ENCODE data around the gene PRR33. TPM values are rescaled to one million over a fixed set of nuclear protein-coding genes. Genes with fewer than 3 reads are reported as not detected.

PRR33 gene
- total and polyA plus RNA-seq, 2 donors (not counting 1 experiment from before 2014, with no cell fraction given): not detected

DNA sequence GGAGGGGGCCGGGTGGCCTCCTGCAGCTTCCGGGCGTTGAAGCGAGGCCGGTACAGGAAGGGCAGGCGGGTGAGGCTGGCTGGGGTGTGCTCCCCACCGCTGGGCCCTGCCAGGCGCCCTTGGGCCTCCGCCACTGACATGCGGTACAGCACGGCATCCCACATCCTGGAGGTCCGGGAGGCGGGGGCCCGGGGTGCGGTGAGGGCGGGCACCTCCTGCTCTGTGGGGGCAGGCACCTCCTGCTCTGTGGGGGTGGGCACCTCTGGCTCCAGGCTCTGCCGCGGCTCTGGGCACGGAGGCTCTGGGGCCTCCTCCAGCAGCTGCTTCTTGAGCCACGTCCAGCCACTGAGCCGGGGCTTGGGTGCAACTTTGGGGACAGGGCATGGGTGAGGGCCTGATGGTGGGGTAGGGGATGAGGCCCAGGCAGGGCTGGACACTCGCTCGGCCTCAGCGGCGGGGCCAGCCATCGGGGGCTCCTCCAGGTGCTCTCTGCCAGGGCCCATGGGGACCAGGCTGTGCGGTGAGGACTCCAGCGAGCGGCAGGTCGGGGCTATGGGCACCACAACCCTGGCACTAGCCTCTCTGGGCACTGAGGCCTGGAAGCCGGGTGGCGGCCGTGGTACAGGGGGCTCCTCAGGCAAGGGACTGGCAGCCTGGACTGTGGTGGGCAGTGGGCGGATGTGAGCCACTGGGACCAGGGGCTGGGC, 2.3 kb downstream of the PRR33 start:
- H3K79me2 ChIP-seq (ENCODE audit: control insufficient read depth, insufficient read depth, low read length): no peaks in the 10 kb centered on the region

DNA sequence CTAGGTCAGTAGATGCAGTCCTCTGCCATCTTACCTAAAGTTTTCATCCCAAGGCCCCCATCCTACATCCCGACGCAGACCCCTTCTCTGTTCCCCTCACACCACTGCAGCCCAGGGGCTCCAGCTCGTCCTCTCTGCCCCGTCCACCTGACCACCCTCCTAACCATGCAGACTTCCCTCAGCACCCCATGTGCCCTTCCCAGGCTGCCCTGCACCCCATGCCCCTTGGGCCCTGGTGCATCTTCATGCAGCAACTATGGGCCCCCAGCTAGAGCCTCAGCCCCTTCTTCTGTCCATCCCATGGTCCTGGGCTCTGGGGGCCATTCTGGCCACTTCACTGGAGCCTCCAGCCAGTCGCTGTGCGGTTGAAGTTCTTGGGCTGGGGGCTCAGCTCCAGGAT, 2.9 kb downstream of the PRR33 start:
- Histone ChIP-seq H3K9ac (ENCODE audit: insufficient read depth, low read length) (no peak overlapping the region), H3K4me1 (ENCODE audit: control insufficient read depth, extremely low read depth, insufficient read depth, low read length) (no peaks in the 10 kb centered on the region), H3K36me3 (ENCODE audit: control insufficient read depth, insufficient read depth, low read length) (no peaks in the 10 kb centered on the region), H3K27ac (ENCODE audit: insufficient read depth, low read length) (no peak overlapping the region), H3K27me3 (ENCODE audit: control insufficient read depth, insufficient read depth, low read length) (peaks cover 5% of the 10 kb centered on the region), H3K79me2 (ENCODE audit: control insufficient read depth, insufficient read depth, low read length) (no peaks in the 10 kb centered on the region), H2AFZ (ENCODE audit: low read length) (no peak overlapping the region), H3K4me3 (replicated peaks in 1 of 4; ENCODE audit: control extremely low read depth in 1 of 4, insufficient read depth in 1 of 4, low read depth in 3 of 4, low read length in 4 of 4) (no peak overlapping the region), H3K9me3 (ENCODE audit: control insufficient read depth, insufficient read depth, low read depth, low read length) (no peaks in the 10 kb centered on the region), H4K20me1 (ENCODE audit: control insufficient read depth, extremely low read depth, insufficient read depth, low read length) (no peaks in the 10 kb centered on the region), H3K4me2 (ENCODE audit: extremely low read depth, insufficient read depth, low read length) (no peak overlapping the region)
- no peak for DNase-seq (ENCODE audit: low read depth in 2 of 2)
- TF ChIP-seq, protein P1, sequence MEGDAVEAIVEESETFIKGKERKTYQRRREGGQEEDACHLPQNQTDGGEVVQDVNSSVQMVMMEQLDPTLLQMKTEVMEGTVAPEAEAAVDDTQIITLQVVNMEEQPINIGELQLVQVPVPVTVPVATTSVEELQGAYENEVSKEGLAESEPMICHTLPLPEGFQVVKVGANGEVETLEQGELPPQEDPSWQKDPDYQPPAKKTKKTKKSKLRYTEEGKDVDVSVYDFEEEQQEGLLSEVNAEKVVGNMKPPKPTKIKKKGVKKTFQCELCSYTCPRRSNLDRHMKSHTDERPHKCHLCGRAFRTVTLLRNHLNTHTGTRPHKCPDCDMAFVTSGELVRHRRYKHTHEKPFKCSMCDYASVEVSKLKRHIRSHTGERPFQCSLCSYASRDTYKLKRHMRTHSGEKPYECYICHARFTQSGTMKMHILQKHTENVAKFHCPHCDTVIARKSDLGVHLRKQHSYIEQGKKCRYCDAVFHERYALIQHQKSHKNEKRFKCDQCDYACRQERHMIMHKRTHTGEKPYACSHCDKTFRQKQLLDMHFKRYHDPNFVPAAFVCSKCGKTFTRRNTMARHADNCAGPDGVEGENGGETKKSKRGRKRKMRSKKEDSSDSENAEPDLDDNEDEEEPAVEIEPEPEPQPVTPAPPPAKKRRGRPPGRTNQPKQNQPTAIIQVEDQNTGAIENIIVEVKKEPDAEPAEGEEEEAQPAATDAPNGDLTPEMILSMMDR (conservative IDR thresholded peaks at IDR 0.05 in 1 of 2, IDR thresholded peaks at IDR 0.05 in 1 of 2; ENCODE audit: low read depth in 1 of 2, low read length in 2 of 2): no peak
- no peak for TF ChIP-seq EZH2 (IDR thresholded peaks at IDR 0.05; ENCODE audit: low read length, missing control alignments)

More for the DNA sequence above, 2.3 kb downstream of the PRR33 start:
- H3K9ac ChIP-seq (ENCODE audit: insufficient read depth, low read length): no peak overlapping the region
- H2AFZ ChIP-seq (ENCODE audit: low read length): no peak overlapping the region
- TF ChIP-seq, protein P1 (conservative IDR thresholded peaks at IDR 0.05 in 1 of 2, IDR thresholded peaks at IDR 0.05 in 1 of 2; ENCODE audit: low read depth in 1 of 2, low read length in 2 of 2): no peak
- TF ChIP-seq EZH2 (IDR thresholded peaks at IDR 0.05; ENCODE audit: low read length, missing control alignments): no peak
- no peaks in the 10 kb centered on the region for H3K36me3 ChIP-seq (ENCODE audit: control insufficient read depth, insufficient read depth, low read length)
- no peak for DNase-seq (ENCODE audit: low read depth in 2 of 2)
- H3K27me3 ChIP-seq (ENCODE audit: control insufficient read depth, insufficient read depth, low read length): peaks cover 5% of the 10 kb centered on the region
- no peaks in the 10 kb centered on the region for H3K4me1 ChIP-seq (ENCODE audit: control insufficient read depth, extremely low read depth, insufficient read depth, low read length)
- no peaks in the 10 kb centered on the region for H4K20me1 ChIP-seq (ENCODE audit: control insufficient read depth, extremely low read depth, insufficient read depth, low read length)
- no peak overlapping the region for H3K4me3 ChIP-seq (replicated peaks in 1 of 4; ENCODE audit: control extremely low read depth in 1 of 4, insufficient read depth in 1 of 4, low read depth in 3 of 4, low read length in 4 of 4)
- no peak overlapping the region for H3K27ac ChIP-seq (ENCODE audit: insufficient read depth, low read length)
- no peaks in the 10 kb centered on the region for H3K9me3 ChIP-seq (ENCODE audit: control insufficient read depth, insufficient read depth, low read depth, low read length)
- H3K4me2 ChIP-seq (ENCODE audit: extremely low read depth, insufficient read depth, low read length): no peak overlapping the region

DNA sequence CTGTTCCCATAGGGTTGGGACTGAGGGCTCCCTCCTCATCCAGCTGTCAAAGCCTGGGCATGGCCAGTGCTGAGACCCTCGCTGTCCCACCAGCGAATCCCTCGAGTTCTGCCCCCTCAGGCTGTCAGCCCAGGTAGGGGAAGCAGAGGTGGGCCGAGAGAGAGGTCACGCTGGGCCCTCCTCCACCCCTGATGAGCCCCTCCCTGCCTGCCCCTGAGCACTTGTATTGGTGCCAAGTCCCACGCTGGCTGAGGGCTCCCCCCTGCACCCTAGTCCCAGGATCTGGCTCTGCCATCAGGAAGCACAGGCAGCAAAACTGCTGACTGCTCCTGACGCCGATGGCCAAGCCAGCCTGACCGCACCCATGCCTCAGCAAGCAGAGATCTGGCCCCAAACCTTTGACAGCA, 3.3 kb downstream of the PRR33 start:
- no peak overlapping the region for H3K9ac ChIP-seq (ENCODE audit: insufficient read depth, low read length)
- no peak for DNase-seq (ENCODE audit: low read depth in 2 of 2)
- peaks cover 5% of the 10 kb centered on the region for H3K27me3 ChIP-seq (ENCODE audit: control insufficient read depth, insufficient read depth, low read length)
- H3K4me3 ChIP-seq (replicated peaks in 1 of 4; ENCODE audit: control extremely low read depth in 1 of 4, insufficient read depth in 1 of 4, low read depth in 3 of 4, low read length in 4 of 4): no peak overlapping the region
- no peak overlapping the region for H2AFZ ChIP-seq (ENCODE audit: low read length)
- no peak overlapping the region for H3K4me2 ChIP-seq (ENCODE audit: extremely low read depth, insufficient read depth, low read length)
- TF ChIP-seq, protein P1 (conservative IDR thresholded peaks at IDR 0.05 in 1 of 2, IDR thresholded peaks at IDR 0.05 in 1 of 2; ENCODE audit: low read depth in 1 of 2, low read length in 2 of 2): no peak
- no peak for TF ChIP-seq EZH2 (IDR thresholded peaks at IDR 0.05; ENCODE audit: low read length, missing control alignments)
- H3K4me1 ChIP-seq (ENCODE audit: control insufficient read depth, extremely low read depth, insufficient read depth, low read length): no peaks in the 10 kb centered on the region
- no peaks in the 10 kb centered on the region for H3K36me3 ChIP-seq (ENCODE audit: control insufficient read depth, insufficient read depth, low read length)
- H4K20me1 ChIP-seq (ENCODE audit: control insufficient read depth, extremely low read depth, insufficient read depth, low read length): no peaks in the 10 kb centered on the region
- H3K9me3 ChIP-seq (ENCODE audit: control insufficient read depth, insufficient read depth, low read depth, low read length): no peaks in the 10 kb centered on the region
- H3K27ac ChIP-seq (ENCODE audit: insufficient read depth, low read length): no peak overlapping the region
- H3K79me2 ChIP-seq (ENCODE audit: control insufficient read depth, insufficient read depth, low read length): no peaks in the 10 kb centered on the region

Data from fibroblast of lung (primary cell).